IMR-90 (cell line): ENCODE results near the gene CCR6.

ENCODE experiments used
- FOS ChIP-seq: fragments of 150-350 bp; IDR thresholded peaks from 2 replicates; pipeline ENCODE4 v1.6.1; 2016; ENCODE audit warnings: low read depth, low read length
- MAFK ChIP-seq: IDR thresholded peaks from 2 replicates; pipeline ENCODE4 v1.6.1; 2012; ENCODE audit warnings: low read depth, low read length, improper control_type of control experiment
- MXI1 ChIP-seq: IDR thresholded peaks from 2 replicates; pipeline ENCODE4 v1.6.1; 2012; ENCODE audit warnings: low read depth, mild to moderate bottlenecking, low read length, moderate library complexity, borderline replicate concordance
- POLR2A ChIP-seq: IDR thresholded peaks from 2 replicates; pipeline ENCODE4 v1.6.1; 2012; ENCODE audit warnings: mild to moderate bottlenecking, low read depth, low read length
- RAD21 ChIP-seq: IDR thresholded peaks from 2 replicates; pipeline ENCODE4 v1.6.1; 2012; ENCODE audit warnings: low read length, improper control_type of control experiment
- SMC3 ChIP-seq: fragments of 150-350 bp; IDR thresholded peaks from 2 replicates; pipeline ENCODE4 v1.6.1; 2016; ENCODE audit warnings: low read depth, mild to moderate bottlenecking, antibody characterized with exemption, low read length, moderate library complexity
- TF ChIP-seq, protein P1 (sequence below): conservative IDR thresholded peaks from 2 replicates; pipeline ENCODE4 v1.5.1; 2012; ENCODE audit warnings: mild to moderate bottlenecking, low read depth, low read length, improper control_type of control experiment

GRCh38 chr6:167093406-167093921 is 29.4 kb upstream of the CCR6 start:
- TF ChIP-seq, protein P1, sequence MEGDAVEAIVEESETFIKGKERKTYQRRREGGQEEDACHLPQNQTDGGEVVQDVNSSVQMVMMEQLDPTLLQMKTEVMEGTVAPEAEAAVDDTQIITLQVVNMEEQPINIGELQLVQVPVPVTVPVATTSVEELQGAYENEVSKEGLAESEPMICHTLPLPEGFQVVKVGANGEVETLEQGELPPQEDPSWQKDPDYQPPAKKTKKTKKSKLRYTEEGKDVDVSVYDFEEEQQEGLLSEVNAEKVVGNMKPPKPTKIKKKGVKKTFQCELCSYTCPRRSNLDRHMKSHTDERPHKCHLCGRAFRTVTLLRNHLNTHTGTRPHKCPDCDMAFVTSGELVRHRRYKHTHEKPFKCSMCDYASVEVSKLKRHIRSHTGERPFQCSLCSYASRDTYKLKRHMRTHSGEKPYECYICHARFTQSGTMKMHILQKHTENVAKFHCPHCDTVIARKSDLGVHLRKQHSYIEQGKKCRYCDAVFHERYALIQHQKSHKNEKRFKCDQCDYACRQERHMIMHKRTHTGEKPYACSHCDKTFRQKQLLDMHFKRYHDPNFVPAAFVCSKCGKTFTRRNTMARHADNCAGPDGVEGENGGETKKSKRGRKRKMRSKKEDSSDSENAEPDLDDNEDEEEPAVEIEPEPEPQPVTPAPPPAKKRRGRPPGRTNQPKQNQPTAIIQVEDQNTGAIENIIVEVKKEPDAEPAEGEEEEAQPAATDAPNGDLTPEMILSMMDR, result no peak
- TF ChIP-seq POLR2A (no peak), FOS (no peak), MXI1 (no peak), MAFK (no peak), RAD21 (no peak), SMC3 (no peak)
